Pancreas (tissue), 10 donors: ENCODE results near the gene CARD14. TPM values are rescaled to one million over a fixed set of nuclear protein-coding genes. Genes with fewer than 3 reads are reported as not detected.
"Not testable (repeated sequence)": the region's sequence is repeated elsewhere in the genome, so short reads cannot be mapped to it uniquely, and the experiment has no call there.

Source experiments
- ATAC-seq, 4 donors: fragments of 200-7000 bp; cut with Tn5 transposase; one replicate each; pipeline versions ENCODE4 v1.8.0 to v1.9.1; 2020; ENCODE audit warnings: mild to moderate bottlenecking in 4 of 4, moderate library complexity in 4 of 4
- DNase-seq, 6 donors: peaks; one replicate each; pipeline ENCODE4 v3.0.0-alpha.2; 2020
- FAIRE-seq: peaks from 2 replicates; lab custom pipeline; 2012; peaks lifted over from hg19 to GRCh38; lab: Jason Lieb, UNC
- H3K27ac ChIP-seq, 4 donors: fragments of 200-600 bp; sonication (generic); 1 replicate in 3 of 4; 2 replicates in 1 of 4; pipeline versions ENCODE4 v1.5.0 to v1.8.0; 2020
- H3K27me3 ChIP-seq, 4 donors: fragments of 200-600 bp; one replicate each; pipeline ENCODE4 v1.8.0; 2021
- H3K36me3 ChIP-seq, 3 donors: fragments of 200-600 bp; sonication (generic) in 1 of 3; one replicate each; pipeline versions ENCODE4 v1.5.0 to v1.8.0; 2020 to 2021
- H3K4me1 ChIP-seq, 3 donors: fragments of 200-600 bp; one replicate each; pipeline ENCODE4 v1.8.0; 2021
- H3K4me3 ChIP-seq, 4 donors: fragments of 200-600 bp; sonication (generic) in 2 of 4; one replicate each; pipeline versions ENCODE4 v1.5.0 to v1.8.0; 2020 to 2021
- H3K9me3 ChIP-seq, 4 donors: fragments of 200-600 bp; one replicate each; pipeline ENCODE4 v1.8.0; 2021
- WGBS, 2 donors: extraction: QIAGEN DNeasy Blood & Tissue Kit; methylation state at CpG; one replicate each; pipeline ENCODE4 v1.1.7; 2013; 5-methylcytosine and 5-hydroxymethylcytosine counted together
- intact Hi-C, 3 donors: fragments of 100-400 bp; cut with DNase I; formaldehyde crosslinking; loops; one replicate each; pipeline versions ENCODE4 v1.11.1 to v1.14.2; 2022
- polyA plus RNA-seq, 2 donors: library from polyadenylated mRNA; stranded (reverse); fragments of 200-250 nt; gene quantifications; one replicate each; pipeline ENCODE4 v1.2.3, GENCODE V29; 2013
- total RNA-seq, 6 donors: library from RNA; stranded (reverse); fragmentation: NEBNext Ultra II Directional in 4 of 6; extraction: Animal tissue kit (Norgen Biotek cat#: 25700) in 4 of 6; gene quantifications; one replicate each; pipeline versions ENCODE4 v1.2.1 to v1.2.4, GENCODE V29; 2021 to 2023
- TF ChIP-seq, protein P1 (sequence below), 4 donors: fragments of 200-600 bp; sonication (generic) in 3 of 4; IDR thresholded peaks; one replicate each; pipeline versions ENCODE4 v1.5.0 to v1.8.0; 2021; ENCODE audit warnings: antibody characterized with exemption in 4 of 4
- donor health status: healthy with polysubstance abuse.
- donor health status: DM: no; HTN: no; CAD: no; lungs with moderate emphysema.
- donor health status: DM: no; HTN: no; CAD: no.
- donor health status: control.
- donor health status: control.
- donor health status: Bipolar disorder and iron deficiency.
- donor health status: DM: yes; HTN: yes; CAD: no.
- donor health status: DM: no; HTN: no; CAD: no.
- donor health status: DM: no; HTN: no; CAD: no.
- donor health status: DM: yes; HTN: yes; CAD: no.

CARD14 gene
- total and polyA plus RNA-seq, 8 donors: 0.06 to 0.33 (median 0.28) TPM; not detected in 3

DNA sequence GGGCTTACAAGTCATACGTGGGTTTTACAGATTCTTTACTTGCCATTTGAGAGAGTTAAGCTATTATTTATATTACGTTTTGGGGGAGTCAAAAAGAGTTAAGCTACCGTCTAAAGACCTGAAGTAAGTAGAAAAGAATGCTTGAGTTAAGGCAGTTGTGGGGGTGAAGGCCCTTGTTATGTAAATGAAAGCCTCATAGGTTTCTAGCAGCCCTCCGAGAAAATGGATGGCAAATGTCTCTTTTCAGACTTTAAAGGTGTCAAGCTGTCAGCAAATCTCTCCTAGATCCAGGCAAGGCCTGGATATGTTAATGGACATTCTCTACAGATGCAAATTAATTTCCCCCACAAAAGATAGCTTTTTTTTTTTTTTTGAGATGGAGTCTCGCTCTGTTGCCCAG lies 15.7 kb upstream of the CARD14 start:
- ATAC-seq (no peak), FAIRE-seq (no peak), DNase-seq (no peak)
- H3K36me3 ChIP-seq: no peaks in the 10 kb centered on the region
- H3K27me3 ChIP-seq: no peaks in the 10 kb centered on the region
- H3K4me1 ChIP-seq: no peaks in the 10 kb centered on the region
- WGBS, 2 donors: 79 to 88% methylated on average over 5 of the region's 5 CpGs
- H3K4me3 ChIP-seq: no peak overlapping the region
- TF ChIP-seq, protein P1, sequence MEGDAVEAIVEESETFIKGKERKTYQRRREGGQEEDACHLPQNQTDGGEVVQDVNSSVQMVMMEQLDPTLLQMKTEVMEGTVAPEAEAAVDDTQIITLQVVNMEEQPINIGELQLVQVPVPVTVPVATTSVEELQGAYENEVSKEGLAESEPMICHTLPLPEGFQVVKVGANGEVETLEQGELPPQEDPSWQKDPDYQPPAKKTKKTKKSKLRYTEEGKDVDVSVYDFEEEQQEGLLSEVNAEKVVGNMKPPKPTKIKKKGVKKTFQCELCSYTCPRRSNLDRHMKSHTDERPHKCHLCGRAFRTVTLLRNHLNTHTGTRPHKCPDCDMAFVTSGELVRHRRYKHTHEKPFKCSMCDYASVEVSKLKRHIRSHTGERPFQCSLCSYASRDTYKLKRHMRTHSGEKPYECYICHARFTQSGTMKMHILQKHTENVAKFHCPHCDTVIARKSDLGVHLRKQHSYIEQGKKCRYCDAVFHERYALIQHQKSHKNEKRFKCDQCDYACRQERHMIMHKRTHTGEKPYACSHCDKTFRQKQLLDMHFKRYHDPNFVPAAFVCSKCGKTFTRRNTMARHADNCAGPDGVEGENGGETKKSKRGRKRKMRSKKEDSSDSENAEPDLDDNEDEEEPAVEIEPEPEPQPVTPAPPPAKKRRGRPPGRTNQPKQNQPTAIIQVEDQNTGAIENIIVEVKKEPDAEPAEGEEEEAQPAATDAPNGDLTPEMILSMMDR (IDR thresholded peaks at IDR 0.05): no peak
- intact Hi-C loops: no loop called here
- H3K9me3 ChIP-seq: no peaks in the 10 kb centered on the region
- H3K27ac ChIP-seq: no peak overlapping the region

DNA sequence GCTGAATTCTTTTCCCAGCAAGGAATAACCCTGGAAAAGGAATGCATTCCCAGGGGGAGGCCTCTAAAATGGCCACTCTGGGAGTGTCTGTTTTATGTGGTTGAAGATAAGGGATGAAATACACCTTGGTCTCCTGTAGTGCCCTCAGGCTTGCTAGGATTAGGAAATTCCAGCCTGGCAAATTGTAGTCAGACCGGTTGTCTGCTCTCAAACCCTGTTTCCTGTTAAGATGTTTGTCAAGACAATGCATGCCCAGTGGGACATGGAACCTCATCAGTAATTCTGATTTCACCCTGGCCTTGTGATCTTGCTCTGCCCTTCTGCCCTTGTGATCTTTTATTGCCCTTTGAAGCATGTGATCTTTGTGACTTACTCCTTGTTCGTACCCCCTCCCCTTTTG lies 14.2 kb upstream of the CARD14 start:
- intact Hi-C loops, ATAC-seq, H3K4me1 ChIP-seq, DNase-seq, H3K9me3 ChIP-seq, H3K27me3 ChIP-seq, H3K36me3 ChIP-seq, FAIRE-seq, H3K4me3 ChIP-seq, H3K27ac ChIP-seq: not testable (repeated sequence)
- WGBS, 2 donors: 50 to 55% methylated on average over 2 of the region's 2 CpGs

DNA sequence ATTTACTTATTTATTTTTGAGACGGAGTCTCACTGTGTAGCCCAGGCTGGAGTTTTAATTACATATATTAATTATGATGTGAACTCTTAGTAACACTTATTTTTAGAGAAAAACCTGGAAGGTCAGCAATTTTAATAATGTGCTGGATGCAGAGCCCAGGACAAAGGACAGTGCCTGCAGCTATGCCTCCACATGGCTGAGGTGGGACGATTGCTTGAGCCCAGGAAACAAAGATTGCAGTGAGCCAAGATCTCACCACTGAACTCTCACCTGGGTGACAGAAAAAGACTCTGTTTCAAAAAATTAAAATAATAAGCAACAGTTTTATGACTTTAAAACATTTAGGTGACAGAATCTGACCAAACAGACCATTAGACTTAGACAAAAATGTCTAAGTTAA lies 11.0 kb upstream of the CARD14 start:
- FAIRE-seq (no peak), ATAC-seq (no peak), DNase-seq (no peak)
- no peak overlapping the region for H3K4me3 ChIP-seq
- TF ChIP-seq, protein P1 (IDR thresholded peaks at IDR 0.05): no peak
- no peak overlapping the region for H3K27ac ChIP-seq
- H3K27me3 ChIP-seq: no peaks in the 10 kb centered on the region
- WGBS, 2 donors: 60 to 64% methylated on average over 2 of the region's 2 CpGs
- H3K4me1 ChIP-seq: no peaks in the 10 kb centered on the region
- no peaks in the 10 kb centered on the region for H3K9me3 ChIP-seq
- H3K36me3 ChIP-seq: no peaks in the 10 kb centered on the region
- intact Hi-C loops: no loop called here

DNA sequence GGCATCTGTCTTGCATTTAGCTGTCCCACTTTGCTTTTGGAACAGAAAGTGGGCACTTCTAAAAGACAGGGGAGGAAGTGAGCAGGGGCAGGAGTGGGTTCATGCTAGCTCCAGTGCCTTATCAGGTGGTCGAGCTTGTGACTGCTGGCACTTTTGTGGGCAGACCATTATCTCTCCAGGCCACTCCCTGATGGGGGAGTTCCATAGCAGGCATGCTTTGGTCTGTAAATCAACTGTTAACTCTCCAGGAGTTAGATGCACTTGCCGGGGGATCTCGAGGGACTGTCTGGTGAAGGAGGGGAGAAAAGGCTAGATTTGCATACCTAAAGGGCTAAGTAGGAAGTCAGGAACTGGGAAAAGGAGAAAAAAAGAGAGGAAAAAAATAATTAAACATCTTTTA lies 9.3 kb upstream of the CARD14 start:
- TF ChIP-seq, protein P1 (IDR thresholded peaks at IDR 0.05): no peak
- 21 to 48% methylated on average over 3 of the region's 3 CpGs for WGBS, 2 donors
- FAIRE-seq: no peak

DNA sequence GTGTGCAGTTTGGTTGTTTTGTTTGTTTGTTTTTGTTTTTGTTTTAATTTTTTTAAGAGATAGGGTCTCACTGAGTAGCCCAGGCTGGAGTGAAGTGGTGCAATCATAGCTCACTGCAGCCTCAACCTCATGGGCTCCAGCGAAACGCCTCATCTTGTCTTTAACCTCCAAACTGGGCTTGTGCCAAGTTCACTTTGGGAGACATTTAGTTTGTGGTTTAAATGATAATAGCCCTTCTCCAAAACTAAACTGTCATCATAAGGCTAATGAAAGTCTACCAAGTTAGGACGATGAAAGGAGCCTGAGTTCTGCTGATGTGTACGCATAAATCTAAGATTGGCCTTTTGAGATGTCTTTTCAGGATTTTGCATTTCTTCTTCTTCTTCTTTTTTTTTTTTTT lies 6.5 kb upstream of the CARD14 start:
- Histone ChIP-seq H3K27me3 (no peaks in the 10 kb centered on the region), H3K36me3 (no peaks in the 10 kb centered on the region), H3K4me3 (no peak overlapping the region), H3K9me3 (no peaks in the 10 kb centered on the region), H3K27ac (no peak overlapping the region), H3K4me1 (no peaks in the 10 kb centered on the region)
- ATAC-seq (no peak), DNase-seq (no peak), FAIRE-seq (no peak)
- TF ChIP-seq, protein P1 (IDR thresholded peaks at IDR 0.05): no peak
- intact Hi-C loops: no loop called here
- WGBS, 2 donors: 86 to 90% methylated on average over 4 of the region's 4 CpGs

More for the DNA sequence above, 9.3 kb upstream of the CARD14 start:
- intact Hi-C loops: no loop called here
- H3K27me3 ChIP-seq: no peaks in the 10 kb centered on the region
- no peaks in the 10 kb centered on the region for H3K4me1 ChIP-seq
- H3K36me3 ChIP-seq: no peaks in the 10 kb centered on the region
- ATAC-seq: no peak
- H3K4me3 ChIP-seq: no peak overlapping the region
- H3K9me3 ChIP-seq: no peaks in the 10 kb centered on the region
- no peak for DNase-seq
- no peak overlapping the region for H3K27ac ChIP-seq
